ENCODE results near the gene ANKRD11. TPM values are rescaled to one million over a fixed set of nuclear protein-coding genes. Genes with fewer than 3 reads are reported as not detected.
"Not testable (repeated sequence)": the region's sequence is repeated elsewhere in the genome, so short reads cannot be mapped to it uniquely, and the experiment has no call there.

The ANKRD11 gene
- polyA plus RNA-seq, 3 donors = 3.2 to 62.4 (median 5.4) TPM

DNA sequence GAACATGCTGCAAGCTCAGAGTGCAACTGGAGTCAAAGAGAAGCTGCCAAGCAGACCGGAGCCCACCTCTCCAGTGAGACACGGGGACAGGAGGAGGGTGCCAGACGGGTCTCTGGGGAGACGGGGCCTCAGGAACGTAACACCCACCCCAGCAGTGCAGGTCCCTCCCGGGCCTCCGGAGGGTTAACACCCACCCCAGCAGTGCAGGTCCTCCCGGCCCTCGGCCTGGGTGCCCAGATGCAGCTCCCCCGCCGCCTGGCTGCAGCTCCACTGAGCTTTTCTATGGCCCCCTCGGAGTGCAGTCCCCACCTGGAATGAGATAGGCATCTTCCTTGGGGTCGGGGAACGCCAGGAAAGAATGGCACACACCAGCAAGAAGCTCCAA, 182.9 kb downstream of the ANKRD11 start:
- Mint-ChIP-seq H3K4me1 (peaks cover 8% of the 10 kb centered on the region), H3K27ac (peak overlapping the region in 3 of 7 donors; percentile 25 to 84 (median 46)), H3K4me3 (no peak overlapping the region), H3K27me3 (ENCODE audit: low read depth in 3 of 3) (peaks cover 0 to 2% (median 2%) of the 10 kb centered on the region in 3 donors), H3K36me3 (peaks cover 44 to 71% of the 10 kb centered on the region in 2 donors), H3K9me3 (peaks cover 0 to 3% (median 0%) of the 10 kb centered on the region in 7 donors)
- Histone ChIP-seq H2AFZ (ENCODE audit: insufficient read depth, low read depth, low read length, poor library complexity, severe bottlenecking) (no peak overlapping the region), H3K79me2 (ENCODE audit: insufficient read depth, low read length) (peaks cover 87% of the 10 kb centered on the region), H3K4me3 (replicated peaks in 1 of 3; ENCODE audit: low read depth in 2 of 3, low read length in 3 of 3) (no peak overlapping the region), H3K4me2 (replicated peaks; ENCODE audit: extremely low read depth, low read length, poor library complexity, severe bottlenecking) (no peak overlapping the region), H3K27me3 (ENCODE audit: control insufficient read depth in 2 of 2, insufficient read depth in 2 of 2, low read length in 2 of 2) (no peaks in the 10 kb centered on the region), H3K9me3 (replicated peaks in 1 of 2; ENCODE audit: control insufficient read depth in 1 of 2, insufficient read depth in 1 of 2, low read length in 2 of 2) (no peaks in the 10 kb centered on the region), H3K9ac (ENCODE audit: insufficient read depth, low read length, poor library complexity, severe bottlenecking) (no peak overlapping the region), H3K27ac (ENCODE audit: low read depth in 1 of 2, low read length in 2 of 2) (no peak overlapping the region), H3K4me1 (ENCODE audit: control insufficient read depth in 1 of 2, insufficient read depth in 2 of 2, low read length in 2 of 2) (no peaks in the 10 kb centered on the region), H3K36me3 (replicated peaks in 1 of 2; ENCODE audit: control insufficient read depth in 1 of 2, insufficient read depth in 2 of 2, low read length in 2 of 2) (peaks cover 37 to 73% of the 10 kb centered on the region in 2 donors), H4K20me1 (ENCODE audit: insufficient read depth, low read length) (peaks cover 100% of the 10 kb centered on the region)
- intact Hi-C loops (cut with micrococcal nuclease) = no loop called here
- no peak for DNase-seq
- TF ChIP-seq, protein P1, sequence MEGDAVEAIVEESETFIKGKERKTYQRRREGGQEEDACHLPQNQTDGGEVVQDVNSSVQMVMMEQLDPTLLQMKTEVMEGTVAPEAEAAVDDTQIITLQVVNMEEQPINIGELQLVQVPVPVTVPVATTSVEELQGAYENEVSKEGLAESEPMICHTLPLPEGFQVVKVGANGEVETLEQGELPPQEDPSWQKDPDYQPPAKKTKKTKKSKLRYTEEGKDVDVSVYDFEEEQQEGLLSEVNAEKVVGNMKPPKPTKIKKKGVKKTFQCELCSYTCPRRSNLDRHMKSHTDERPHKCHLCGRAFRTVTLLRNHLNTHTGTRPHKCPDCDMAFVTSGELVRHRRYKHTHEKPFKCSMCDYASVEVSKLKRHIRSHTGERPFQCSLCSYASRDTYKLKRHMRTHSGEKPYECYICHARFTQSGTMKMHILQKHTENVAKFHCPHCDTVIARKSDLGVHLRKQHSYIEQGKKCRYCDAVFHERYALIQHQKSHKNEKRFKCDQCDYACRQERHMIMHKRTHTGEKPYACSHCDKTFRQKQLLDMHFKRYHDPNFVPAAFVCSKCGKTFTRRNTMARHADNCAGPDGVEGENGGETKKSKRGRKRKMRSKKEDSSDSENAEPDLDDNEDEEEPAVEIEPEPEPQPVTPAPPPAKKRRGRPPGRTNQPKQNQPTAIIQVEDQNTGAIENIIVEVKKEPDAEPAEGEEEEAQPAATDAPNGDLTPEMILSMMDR (IDR thresholded peaks at IDR 0.05) = no peak
- 96% methylated on average over 14 of the region's 14 CpGs for WGBS (ENCODE audit: insufficient coverage)

DNA sequence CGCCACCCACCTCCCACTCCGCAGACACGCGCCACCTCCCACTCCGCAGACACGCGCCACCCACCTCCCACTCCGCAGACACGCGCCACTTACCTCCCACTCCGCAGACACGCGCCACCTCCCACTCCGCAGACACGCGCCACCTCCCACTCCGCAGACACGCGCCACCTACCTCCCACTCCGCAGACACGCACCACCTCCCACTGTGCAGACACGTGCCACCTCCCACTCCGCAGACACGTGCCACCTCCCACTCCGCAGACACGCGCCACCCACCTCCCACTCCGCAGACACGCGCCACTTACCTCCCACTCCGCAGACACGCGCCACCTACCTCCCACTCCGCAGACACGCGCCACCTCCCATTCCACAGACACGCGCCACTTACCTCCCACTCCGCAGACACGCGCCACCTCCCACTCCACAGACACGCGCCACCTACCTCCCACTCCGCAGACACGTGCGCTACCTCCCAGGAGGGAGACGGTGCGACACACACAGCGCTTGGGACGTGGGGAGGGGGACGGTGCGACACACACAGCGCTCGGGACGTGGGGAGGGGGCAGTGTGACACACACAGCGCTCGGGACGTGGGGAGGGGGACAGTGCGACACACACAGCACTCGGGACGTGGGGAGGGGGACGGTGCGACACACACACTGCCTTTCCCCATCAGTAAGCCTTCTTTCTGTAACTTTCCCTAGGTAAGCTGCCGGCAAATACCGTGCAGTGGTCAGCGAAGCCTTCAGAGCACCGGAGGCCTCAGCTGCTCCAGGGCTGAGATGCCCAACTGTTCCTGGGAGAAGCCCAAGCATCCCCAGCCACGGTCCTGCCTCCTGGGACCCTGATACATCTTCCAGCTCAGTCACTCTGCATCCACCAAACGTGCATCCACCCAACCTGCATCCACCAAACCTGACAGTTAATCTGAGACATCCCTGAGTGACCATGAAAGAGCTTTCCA, 183.6 kb downstream of the ANKRD11 start:
- H3K27ac Mint-ChIP-seq = peak overlapping the region in 3 of 7 donors; percentile 25 to 84 (median 46)
- H3K4me3 ChIP-seq (replicated peaks in 1 of 3; ENCODE audit: low read depth in 2 of 3, low read length in 3 of 3); H3K9ac ChIP-seq (ENCODE audit: insufficient read depth, low read length, poor library complexity, severe bottlenecking); H3K4me3 Mint-ChIP-seq; H2AFZ ChIP-seq (ENCODE audit: insufficient read depth, low read depth, low read length, poor library complexity, severe bottlenecking); H3K9me3 Mint-ChIP-seq; DNase-seq; H3K9me3 ChIP-seq (replicated peaks in 1 of 2; ENCODE audit: control insufficient read depth in 1 of 2, insufficient read depth in 1 of 2, low read length in 2 of 2); H3K27me3 ChIP-seq (ENCODE audit: control insufficient read depth in 2 of 2, insufficient read depth in 2 of 2, low read length in 2 of 2); H3K4me2 ChIP-seq (replicated peaks; ENCODE audit: extremely low read depth, low read length, poor library complexity, severe bottlenecking); H3K27me3 Mint-ChIP-seq (ENCODE audit: low read depth in 3 of 3); H3K27ac ChIP-seq (ENCODE audit: low read depth in 1 of 2, low read length in 2 of 2); intact Hi-C loops (cut with micrococcal nuclease); H3K4me1 ChIP-seq (ENCODE audit: control insufficient read depth in 1 of 2, insufficient read depth in 2 of 2, low read length in 2 of 2); H3K4me1 Mint-ChIP-seq: not testable (repeated sequence)
- Histone ChIP-seq H4K20me1 (ENCODE audit: insufficient read depth, low read length) (peaks cover 100% of the 10 kb centered on the region), H3K36me3 (replicated peaks in 1 of 2; ENCODE audit: control insufficient read depth in 1 of 2, insufficient read depth in 2 of 2, low read length in 2 of 2) (peaks cover 34 to 69% of the 10 kb centered on the region in 2 donors), H3K79me2 (ENCODE audit: insufficient read depth, low read length) (peaks cover 86% of the 10 kb centered on the region)
- H3K36me3 Mint-ChIP-seq = peaks cover 38 to 68% of the 10 kb centered on the region in 2 donors
- WGBS (ENCODE audit: insufficient coverage) = 99% methylated on average over 24 of the region's 69 CpGs

Measured in CD14-positive monocyte (primary cell).